ENCODE measurements around the gene SLC18A3. TPM values are rescaled to one million over a fixed set of nuclear protein-coding genes. Genes with fewer than 3 reads are reported as not detected.

Gene SLC18A3
- total and polyA plus RNA-seq, 2 donors: 0.07 TPM; not detected in 1

- Histone ChIP-seq H3K36me3 (ENCODE audit: control insufficient read depth in 2 of 2, insufficient read depth in 2 of 2, low read length in 1 of 2) (no peaks in the 10 kb centered on the region), H3K9me3 (ENCODE audit: control insufficient read depth in 2 of 2, insufficient read depth in 1 of 2, low read length in 1 of 2) (no peaks in the 10 kb centered on the region), H3K27ac (ENCODE audit: low read depth in 1 of 2, low read length in 1 of 2) (no peak overlapping the region), H3K4me3 (ENCODE audit: low read length in 2 of 2) (no peak overlapping the region), H3K4me1 (ENCODE audit: control insufficient read depth in 2 of 2, insufficient read depth in 2 of 2, low read length in 2 of 2) (peaks cover 0 to 20% of the 10 kb centered on the region in 2 donors), H3K27me3 (ENCODE audit: control insufficient read depth in 2 of 2, insufficient read depth in 1 of 2, low read length in 1 of 2) (peaks cover 0 to 2% of the 10 kb centered on the region in 2 donors)
- DNase-seq (ENCODE audit: low read depth in 6 of 9, low spot score in 9 of 9): no peak
- WGBS: 86% methylated on average over 7 of the region's 7 CpGs
Observed at GRCh38 chr10:49644035-49644646, 34.0 kb downstream of the SLC18A3 start.

DNA sequence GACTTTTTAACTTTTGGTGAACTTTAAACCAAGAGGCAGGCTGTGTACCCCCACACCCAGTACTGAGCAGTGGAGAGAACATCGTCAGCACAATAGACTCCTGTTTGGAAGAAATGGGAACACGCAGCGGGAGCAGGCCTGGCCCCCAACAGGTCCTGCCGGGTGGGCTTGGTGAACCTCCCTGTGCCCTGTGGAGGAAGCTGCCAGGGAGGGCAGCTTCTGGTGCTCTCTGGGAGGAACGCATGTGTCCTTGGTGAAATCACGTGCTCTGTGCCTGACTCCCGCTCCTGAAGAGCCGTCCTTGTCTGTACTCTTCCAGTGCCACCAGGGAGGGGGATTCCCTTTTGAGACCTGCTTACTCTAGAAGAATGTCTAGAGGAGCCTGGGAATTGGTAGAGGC lies 35.3 kb downstream of the SLC18A3 start:
- peaks cover 0 to 2% of the 10 kb centered on the region in 2 donors for H3K27me3 ChIP-seq (ENCODE audit: control insufficient read depth in 2 of 2, insufficient read depth in 1 of 2, low read length in 1 of 2)
- WGBS: 92% methylated on average over 8 of the region's 8 CpGs
- no peak overlapping the region for H3K4me3 ChIP-seq (ENCODE audit: low read length in 2 of 2)
- H3K36me3 ChIP-seq (ENCODE audit: control insufficient read depth in 2 of 2, insufficient read depth in 2 of 2, low read length in 1 of 2): no peaks in the 10 kb centered on the region
- H3K4me1 ChIP-seq (ENCODE audit: control insufficient read depth in 2 of 2, insufficient read depth in 2 of 2, low read length in 2 of 2): peaks cover 0 to 33% of the 10 kb centered on the region in 2 donors
- H3K9me3 ChIP-seq (ENCODE audit: control insufficient read depth in 2 of 2, insufficient read depth in 1 of 2, low read length in 1 of 2): no peaks in the 10 kb centered on the region
- no peak overlapping the region for H3K27ac ChIP-seq (ENCODE audit: low read depth in 1 of 2, low read length in 1 of 2)
- DNase-seq (ENCODE audit: low read depth in 6 of 9, low spot score in 9 of 9): no peak

DNA sequence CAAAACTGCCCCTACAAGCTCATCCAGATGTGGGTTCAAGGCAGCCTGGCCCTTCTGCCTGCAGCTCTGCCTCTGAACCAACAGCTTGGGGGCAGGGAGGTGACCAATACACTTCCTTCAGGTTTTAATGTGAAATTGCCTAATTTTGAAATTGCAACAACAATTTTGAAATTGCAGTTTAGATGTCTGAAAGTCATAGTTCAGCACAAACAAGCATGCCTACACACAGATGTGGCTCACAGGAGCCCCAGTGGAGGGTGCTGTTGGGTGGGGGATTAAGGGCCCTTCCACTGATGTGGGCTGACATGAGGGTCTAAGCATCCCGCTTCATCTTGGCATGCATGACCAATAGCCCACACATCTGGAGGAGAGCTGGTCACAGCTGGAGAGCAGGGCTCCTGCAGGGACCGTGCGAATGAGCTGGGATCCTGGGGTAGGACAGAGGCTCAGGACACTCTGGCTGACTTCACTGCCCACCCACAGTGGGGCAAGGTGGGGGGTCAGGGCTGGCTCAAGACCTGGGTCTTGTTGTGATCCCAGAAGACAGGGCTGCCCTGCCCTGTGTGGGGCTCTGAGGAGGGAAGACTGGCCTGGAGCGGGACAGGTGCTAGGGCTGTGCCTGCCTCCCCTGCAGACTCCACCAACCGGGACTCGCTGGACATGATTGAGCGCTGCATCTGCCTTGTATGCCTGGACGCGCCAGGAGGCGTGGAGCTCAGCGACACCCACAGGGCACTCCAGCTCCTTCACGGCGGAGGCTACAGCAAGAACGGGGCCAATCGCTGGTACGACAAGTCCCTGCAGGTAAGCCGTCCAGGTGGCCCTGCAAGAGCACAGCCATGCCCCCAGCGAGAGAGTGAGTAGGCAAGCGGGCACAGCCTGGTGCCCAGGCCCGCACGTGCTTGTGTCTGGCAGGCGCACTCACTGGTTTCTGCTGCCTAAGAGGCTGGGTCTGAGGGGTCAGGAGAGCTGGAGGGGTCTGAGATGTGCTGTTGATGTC lies 36.1 kb downstream of the SLC18A3 start:
- Histone ChIP-seq H3K36me3 (ENCODE audit: control insufficient read depth in 2 of 2, insufficient read depth in 2 of 2, low read length in 1 of 2) (no peaks in the 10 kb centered on the region), H3K27ac (ENCODE audit: low read depth in 1 of 2, low read length in 1 of 2) (no peak overlapping the region), H3K4me3 (ENCODE audit: low read length in 2 of 2) (no peak overlapping the region), H3K27me3 (ENCODE audit: control insufficient read depth in 2 of 2, insufficient read depth in 1 of 2, low read length in 1 of 2) (peaks cover 0 to 2% of the 10 kb centered on the region in 2 donors), H3K9me3 (ENCODE audit: control insufficient read depth in 2 of 2, insufficient read depth in 1 of 2, low read length in 1 of 2) (no peaks in the 10 kb centered on the region), H3K4me1 (ENCODE audit: control insufficient read depth in 2 of 2, insufficient read depth in 2 of 2, low read length in 2 of 2) (peaks cover 0 to 38% of the 10 kb centered on the region in 2 donors)
- WGBS: 92% methylated on average over 22 of the region's 22 CpGs
- no peak for DNase-seq (ENCODE audit: low read depth in 6 of 9, low spot score in 9 of 9)

DNA sequence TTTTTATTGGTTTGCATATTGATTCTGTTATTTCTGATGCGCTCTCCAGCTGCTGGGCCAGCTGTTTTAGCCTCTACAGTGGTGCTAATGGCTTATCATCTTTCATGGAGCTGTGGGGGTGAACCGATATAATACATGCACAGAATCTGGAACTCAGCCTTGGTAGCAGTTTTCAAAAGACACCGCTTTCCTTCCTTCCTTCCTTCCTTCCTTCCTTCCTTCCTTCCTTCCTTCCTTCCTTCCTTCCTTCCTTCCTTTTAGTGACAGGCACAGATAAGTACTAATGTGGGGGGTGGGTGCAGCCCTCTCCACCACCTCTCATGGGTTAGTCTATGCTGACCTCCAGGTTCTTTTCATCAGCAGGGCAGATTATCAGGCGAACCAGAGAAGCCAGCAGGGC lies 37.4 kb downstream of the SLC18A3 start:
- H3K4me3 ChIP-seq (ENCODE audit: low read length in 2 of 2): no peak overlapping the region
- no peak overlapping the region for H3K27ac ChIP-seq (ENCODE audit: low read depth in 1 of 2, low read length in 1 of 2)
- no peak for DNase-seq (ENCODE audit: low read depth in 6 of 9, low spot score in 9 of 9)
- H3K4me1 ChIP-seq (ENCODE audit: control insufficient read depth in 2 of 2, insufficient read depth in 2 of 2, low read length in 2 of 2): peaks cover 0 to 39% of the 10 kb centered on the region in 2 donors
- H3K9me3 ChIP-seq (ENCODE audit: control insufficient read depth in 2 of 2, insufficient read depth in 1 of 2, low read length in 1 of 2): no peaks in the 10 kb centered on the region
- H3K36me3 ChIP-seq (ENCODE audit: control insufficient read depth in 2 of 2, insufficient read depth in 2 of 2, low read length in 1 of 2): no peaks in the 10 kb centered on the region
- 89% methylated on average over 4 of the region's 4 CpGs for WGBS
- no peaks in the 10 kb centered on the region for H3K27me3 ChIP-seq (ENCODE audit: control insufficient read depth in 2 of 2, insufficient read depth in 1 of 2, low read length in 1 of 2)

GRCh38 chr10:49647985-49648795 lies 38.1 kb downstream of the SLC18A3 start:
- no peaks in the 10 kb centered on the region for H3K9me3 ChIP-seq (ENCODE audit: control insufficient read depth in 2 of 2, insufficient read depth in 1 of 2, low read length in 1 of 2)
- DNase-seq (ENCODE audit: low read depth in 6 of 9, low spot score in 9 of 9): peak in 2 of 9 donors; percentile 9 to 35
- H3K36me3 ChIP-seq (ENCODE audit: control insufficient read depth in 2 of 2, insufficient read depth in 2 of 2, low read length in 1 of 2): no peaks in the 10 kb centered on the region
- WGBS: 70% methylated on average over 18 of the region's 18 CpGs
- H3K27ac ChIP-seq (ENCODE audit: low read depth in 1 of 2, low read length in 1 of 2): no peak overlapping the region
- H3K4me3 ChIP-seq (ENCODE audit: low read length in 2 of 2): no peak overlapping the region
- peaks cover 0 to 39% of the 10 kb centered on the region in 2 donors for H3K4me1 ChIP-seq (ENCODE audit: control insufficient read depth in 2 of 2, insufficient read depth in 2 of 2, low read length in 2 of 2)
- H3K27me3 ChIP-seq (ENCODE audit: control insufficient read depth in 2 of 2, insufficient read depth in 1 of 2, low read length in 1 of 2): no peaks in the 10 kb centered on the region

DNA sequence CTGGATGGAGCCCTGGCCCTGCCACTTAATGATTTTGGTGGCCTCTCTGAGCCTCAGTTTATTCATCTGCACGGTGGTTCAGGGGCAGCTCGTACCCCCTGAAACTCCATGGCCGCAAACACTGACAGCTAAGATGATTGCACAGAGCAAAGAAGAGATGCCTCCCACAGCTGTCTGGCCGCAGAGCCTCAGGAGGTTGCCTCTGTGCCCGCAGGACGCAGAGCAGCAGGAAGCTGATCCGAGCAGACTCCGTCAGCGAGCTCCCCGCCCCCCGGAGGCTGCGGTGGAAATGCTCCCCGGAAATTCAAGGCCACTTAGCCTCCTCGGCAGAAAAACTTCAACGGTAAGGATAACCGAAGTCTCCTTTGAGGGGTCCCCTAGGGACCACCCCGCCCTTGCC lies 39.2 kb downstream of the SLC18A3 start:
- Histone ChIP-seq H3K9me3 (ENCODE audit: control insufficient read depth in 2 of 2, insufficient read depth in 1 of 2, low read length in 1 of 2) (no peaks in the 10 kb centered on the region), H3K4me1 (ENCODE audit: control insufficient read depth in 2 of 2, insufficient read depth in 2 of 2, low read length in 2 of 2) (peaks cover 0 to 39% of the 10 kb centered on the region in 2 donors), H3K36me3 (ENCODE audit: control insufficient read depth in 2 of 2, insufficient read depth in 2 of 2, low read length in 1 of 2) (no peaks in the 10 kb centered on the region), H3K4me3 (ENCODE audit: low read length in 2 of 2) (no peak overlapping the region), H3K27ac (ENCODE audit: low read depth in 1 of 2, low read length in 1 of 2) (peak overlapping the region; percentile 3 to 14), H3K27me3 (ENCODE audit: control insufficient read depth in 2 of 2, insufficient read depth in 1 of 2, low read length in 1 of 2) (no peaks in the 10 kb centered on the region)
- WGBS: 14% methylated on average over 17 of the region's 17 CpGs
- peak in 8 of 9 donors; percentile 10 to 77 (median 48) for DNase-seq (ENCODE audit: low read depth in 6 of 9, low spot score in 9 of 9)

DNA sequence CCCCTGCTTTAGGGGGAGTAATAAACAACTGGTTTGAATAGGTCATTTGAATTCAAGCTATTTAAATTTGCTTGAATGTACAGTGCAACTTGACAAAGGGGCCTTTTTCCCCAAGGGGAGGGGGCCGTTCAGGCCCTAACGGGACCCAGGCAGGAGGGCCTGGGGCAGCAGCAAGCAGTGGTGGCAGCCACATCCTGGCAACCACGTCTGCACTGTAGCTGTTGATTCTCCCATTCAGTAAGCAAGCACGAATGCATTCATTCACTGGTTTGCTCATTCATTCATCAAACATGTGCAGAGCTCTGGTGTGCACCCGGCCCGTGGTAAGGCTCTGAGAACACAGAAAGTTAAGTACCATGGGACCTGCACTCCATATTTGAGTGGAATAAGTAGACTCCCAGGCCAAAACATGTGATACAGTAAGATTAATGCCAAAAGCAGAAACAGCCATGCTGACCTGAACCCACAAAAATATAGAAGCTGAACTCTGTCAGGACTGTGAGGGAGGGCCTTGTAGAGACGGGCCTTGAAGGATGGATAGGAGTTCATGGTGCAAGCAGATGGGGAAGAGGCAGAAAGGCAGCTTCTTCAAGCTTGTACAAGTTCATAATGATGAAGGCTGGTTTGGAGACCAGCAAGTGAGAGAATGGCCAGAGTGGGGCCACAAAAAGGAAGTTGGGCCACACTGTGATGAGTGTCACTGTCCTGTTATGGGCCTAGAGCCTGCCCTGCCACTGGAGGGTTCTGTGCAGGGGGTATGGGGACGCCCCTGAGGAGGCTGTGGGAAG lies 40.0 kb downstream of the SLC18A3 start:
- Histone ChIP-seq H3K27ac (ENCODE audit: low read depth in 1 of 2, low read length in 1 of 2) (no peak overlapping the region), H3K36me3 (ENCODE audit: control insufficient read depth in 2 of 2, insufficient read depth in 2 of 2, low read length in 1 of 2) (no peaks in the 10 kb centered on the region), H3K4me3 (ENCODE audit: low read length in 2 of 2) (no peak overlapping the region), H3K27me3 (ENCODE audit: control insufficient read depth in 2 of 2, insufficient read depth in 1 of 2, low read length in 1 of 2) (no peaks in the 10 kb centered on the region), H3K9me3 (ENCODE audit: control insufficient read depth in 2 of 2, insufficient read depth in 1 of 2, low read length in 1 of 2) (no peaks in the 10 kb centered on the region), H3K4me1 (ENCODE audit: control insufficient read depth in 2 of 2, insufficient read depth in 2 of 2, low read length in 2 of 2) (peaks cover 0 to 39% of the 10 kb centered on the region in 2 donors)
- 66% methylated on average over 8 of the region's 8 CpGs for whole genome bisulfite sequencing
- DNase-seq (ENCODE audit: low read depth in 6 of 9, low spot score in 9 of 9): peak in 2 of 9 donors; percentile 21 to 53

DNA sequence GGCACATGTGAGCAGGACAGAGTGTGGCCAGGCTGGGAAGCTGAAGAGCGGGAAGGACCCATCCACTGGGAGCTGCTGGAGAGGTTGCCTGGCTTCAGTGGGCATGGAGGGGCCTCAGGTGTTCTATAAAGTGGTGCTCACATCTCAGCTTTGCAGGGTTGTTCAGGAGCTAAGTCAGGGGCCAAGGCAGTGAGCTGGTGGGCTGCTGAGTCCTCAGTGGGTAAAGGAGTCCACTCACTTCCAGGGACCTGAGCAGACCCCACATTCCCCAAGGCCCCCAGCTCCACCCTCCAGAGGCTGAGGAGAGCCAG lies 40.6 kb downstream of the SLC18A3 start:
- 100% methylated on average over 1 of the region's 1 CpG for WGBS
- Histone ChIP-seq H3K36me3 (ENCODE audit: control insufficient read depth in 2 of 2, insufficient read depth in 2 of 2, low read length in 1 of 2) (no peaks in the 10 kb centered on the region), H3K27ac (ENCODE audit: low read depth in 1 of 2, low read length in 1 of 2) (no peak overlapping the region), H3K4me1 (ENCODE audit: control insufficient read depth in 2 of 2, insufficient read depth in 2 of 2, low read length in 2 of 2) (peaks cover 0 to 39% of the 10 kb centered on the region in 2 donors), H3K27me3 (ENCODE audit: control insufficient read depth in 2 of 2, insufficient read depth in 1 of 2, low read length in 1 of 2) (no peaks in the 10 kb centered on the region), H3K4me3 (ENCODE audit: low read length in 2 of 2) (no peak overlapping the region), H3K9me3 (ENCODE audit: control insufficient read depth in 2 of 2, insufficient read depth in 1 of 2, low read length in 1 of 2) (no peaks in the 10 kb centered on the region)
- DNase-seq (ENCODE audit: low read depth in 6 of 9, low spot score in 9 of 9): no peak

Measured in thymus (tissue), 11 donors.